Glomerular endothelial cell (primary cell): ENCODE measurements around the gene SCN3B. TPM values are rescaled to one million over a fixed set of nuclear protein-coding genes. Genes with fewer than 3 reads are reported as not detected.

Experiments used
- DNase-seq: peaks from one replicate; pipeline ENCODE4 v3.0.0-alpha.2; 2011; ENCODE audit warnings: low read depth, low spot score; ENCODE audit errors: extremely low read depth
- total RNA-seq: library from RNA; depleted of rRNA; stranded (reverse); fragments of >200 nt; gene quantifications from 2 replicates; pipeline ENCODE4 v1.2.3, GENCODE V29; 2015

SCN3B gene
- total RNA-seq, 1 donor from 2014 or later = 5.8 TPM

- no peak for DNase-seq
These were observed 50.8 kb downstream of the SCN3B start for GRCh38 chr11:123603666-123604065.

GRCh38 chr11:123601743-123602142 lies 52.7 kb downstream of the SCN3B start:
- no peak for DNase-seq

- no peak for DNase-seq
These were observed 53.3 kb downstream of the SCN3B start for GRCh38 chr11:123601136-123601535.

- no peak for DNase-seq
These were observed 56.6 kb downstream of the SCN3B start for GRCh38 chr11:123597859-123598258.

- DNase-seq = no peak
These were observed 59.5 kb downstream of the SCN3B start for GRCh38 chr11:123594921-123595320.

- DNase-seq = no peak
These were observed 60.1 kb downstream of the SCN3B start for GRCh38 chr11:123594188-123594901.

- no peak for DNase-seq
These were observed 60.9 kb downstream of the SCN3B start for GRCh38 chr11:123593570-123593969.

GRCh38 chr11:123590296-123590912 lies 64.0 kb downstream of the SCN3B start:
- peak; percentile 36 for DNase-seq

GRCh38 chr11:123588864-123589262 lies 65.6 kb downstream of the SCN3B start:
- no peak for DNase-seq

GRCh38 chr11:123588117-123588863 lies 66.1 kb downstream of the SCN3B start:
- no peak for DNase-seq

GRCh38 chr11:123587559-123587958 lies 66.9 kb downstream of the SCN3B start:
- no peak for DNase-seq

- no peak for DNase-seq
These were observed 67.4 kb downstream of the SCN3B start for GRCh38 chr11:123587044-123587443.

- DNase-seq = no peak
These were observed 67.9 kb downstream of the SCN3B start for GRCh38 chr11:123586568-123586967.

GRCh38 chr11:123585706-123586105 lies 68.7 kb downstream of the SCN3B start:
- DNase-seq = no peak

- DNase-seq = no peak
These were observed 69.2 kb downstream of the SCN3B start for GRCh38 chr11:123585206-123585605.

GRCh38 chr11:123584737-123585136 lies 69.7 kb downstream of the SCN3B start:
- no peak for DNase-seq

GRCh38 chr11:123584186-123584585 lies 70.2 kb downstream of the SCN3B start:
- no peak for DNase-seq

- DNase-seq = no peak
These were observed 71.4 kb downstream of the SCN3B start for GRCh38 chr11:123582992-123583504.

GRCh38 chr11:123581651-123582399 lies 72.6 kb downstream of the SCN3B start:
- DNase-seq = no peak

GRCh38 chr11:123580557-123581275 lies 73.7 kb downstream of the SCN3B start:
- DNase-seq = no peak
